Measurements from ENCODE around the gene PNMA6E.

GRCh38 chrX:153378607-153379006 lies 22.5 kb downstream of the PNMA6E start:
- no peak for TF ChIP-seq CTCF (IDR thresholded peaks at IDR 0.05)
- TF ChIP-seq POLR2A (IDR thresholded peaks at IDR 0.05), result no peak

Data from adrenal gland (tissue), 5 donors.